ENCODE data around the gene SCN5A.
A peak's percentile ranks its signal among the peaks of the same experiment; 100 is the strongest.

The SCN5A gene

GRCh38 chr3:38649500-38650247 is at the start of gene SCN5A:
Gene SCN5A, minus strand, starts transcription at chr3:38649687. Its CDS starts 16,380 bp downstream, at chr3:38633307.
- peak; percentile 38 to 48 (median 47) for DNase-seq (ENCODE audit: low read depth in 3 of 3)

GRCh38 chr3:38698760-38699159 is 49.3 kb upstream of the SCN5A start:
- no peak for DNase-seq (ENCODE audit: low read depth in 3 of 3)

- no peak for DNase-seq (ENCODE audit: low read depth in 3 of 3)
Measured at GRCh38 chr3:38698061-38698460, 48.6 kb upstream of the SCN5A start.

- DNase-seq (ENCODE audit: low read depth in 3 of 3), result no peak
Measured at GRCh38 chr3:38696034-38696433, 46.5 kb upstream of the SCN5A start.

- DNase-seq (ENCODE audit: low read depth in 3 of 3), result no peak
Measured at GRCh38 chr3:38690185-38690584, 40.7 kb upstream of the SCN5A start.

GRCh38 chr3:38689774-38690173 is 40.3 kb upstream of the SCN5A start:
- DNase-seq (ENCODE audit: low read depth in 3 of 3), result no peak

GRCh38 chr3:38689346-38689745 is 39.9 kb upstream of the SCN5A start:
- DNase-seq (ENCODE audit: low read depth in 3 of 3), result no peak

- no peak for DNase-seq (ENCODE audit: low read depth in 3 of 3)
Measured at GRCh38 chr3:38687321-38687720, 37.8 kb upstream of the SCN5A start.

GRCh38 chr3:38684546-38684945 is 35.1 kb upstream of the SCN5A start:
- DNase-seq (ENCODE audit: low read depth in 3 of 3), result no peak

GRCh38 chr3:38669668-38670067 is 20.2 kb upstream of the SCN5A start:
- DNase-seq (ENCODE audit: low read depth in 3 of 3), result no peak

- no peak for DNase-seq (ENCODE audit: low read depth in 3 of 3)
Measured at GRCh38 chr3:38662544-38662943, 13.1 kb upstream of the SCN5A start.

- no peak for DNase-seq (ENCODE audit: low read depth in 3 of 3)
Measured at GRCh38 chr3:38658841-38659240, 9.4 kb upstream of the SCN5A start.

GRCh38 chr3:38657369-38657768 is 7.9 kb upstream of the SCN5A start:
- no peak for DNase-seq (ENCODE audit: low read depth in 3 of 3)

- DNase-seq (ENCODE audit: low read depth in 3 of 3), result no peak
Measured at GRCh38 chr3:38655708-38656300, 6.3 kb upstream of the SCN5A start.

GRCh38 chr3:38653685-38654537 is 4.4 kb upstream of the SCN5A start:
- no peak for DNase-seq (ENCODE audit: low read depth in 3 of 3)

GRCh38 chr3:38652934-38653333 is 3.4 kb upstream of the SCN5A start:
- DNase-seq (ENCODE audit: low read depth in 3 of 3), result no peak

GRCh38 chr3:38651153-38651789 is 1.8 kb upstream of the SCN5A start:
- DNase-seq (ENCODE audit: low read depth in 3 of 3), result peak; percentile 49 to 54 (median 51)

- DNase-seq (ENCODE audit: low read depth in 3 of 3), result no peak
Measured at GRCh38 chr3:38650248-38650951, 913 bp upstream of the SCN5A start.

GRCh38 chr3:38648659-38649499 is 608 bp downstream of the SCN5A start:
- DNase-seq (ENCODE audit: low read depth in 3 of 3), result no peak

- no peak for DNase-seq (ENCODE audit: low read depth in 3 of 3)
Measured at GRCh38 chr3:38648024-38648658, 1.3 kb downstream of the SCN5A start.

All from stimulated activated CD4-positive, alpha-beta T cell treated with anti-CD3 and anti-CD28 coated beads, TNF-alpha, amount 100 ng/mL, for 4 hours (primary cell).